OCI-LY7 (cell line): Measurements from ENCODE around the gene OLFM3.

Source experiments
- CTCF ChIP-seq: fragments of 200-600 bp; sonication (generic); conservative IDR thresholded peaks from 2 replicates; pipeline ENCODE4 v1.5.1; 2014; ENCODE audit warnings: mild to moderate bottlenecking, antibody characterized with exemption, low read length, moderate library complexity, mixed read lengths
- EZH2phosphoT487 ChIP-seq: fragments of 200-600 bp; sonication (generic); IDR thresholded peaks from 2 replicates; pipeline ENCODE4 v1.6.1; 2018; ENCODE audit warnings: low read depth, borderline replicate concordance, mild to moderate bottlenecking, mixed run types, antibody characterized with exemption, low read length, moderate library complexity, mixed read lengths

GRCh38 chr1:101980974-101981373 lies 15.8 kb downstream of the OLFM3 start:
- TF ChIP-seq CTCF, result no peak
- no peak for TF ChIP-seq EZH2phosphoT487
